Activated T-helper 1 cell treated with anti-CD3 and anti-CD28 coated beads, Interleukin-2, amount 50 U/mL, for 16 hours (primary cell): ENCODE measurements around the gene SYT17.

Experiments
- DNase-seq, 2 donors: peaks; one replicate each; pipeline ENCODE4 v3.0.0-alpha.2; 2020; ENCODE audit warnings: low read depth in 1 of 2, low spot score in 1 of 2

Gene SYT17

DNA sequence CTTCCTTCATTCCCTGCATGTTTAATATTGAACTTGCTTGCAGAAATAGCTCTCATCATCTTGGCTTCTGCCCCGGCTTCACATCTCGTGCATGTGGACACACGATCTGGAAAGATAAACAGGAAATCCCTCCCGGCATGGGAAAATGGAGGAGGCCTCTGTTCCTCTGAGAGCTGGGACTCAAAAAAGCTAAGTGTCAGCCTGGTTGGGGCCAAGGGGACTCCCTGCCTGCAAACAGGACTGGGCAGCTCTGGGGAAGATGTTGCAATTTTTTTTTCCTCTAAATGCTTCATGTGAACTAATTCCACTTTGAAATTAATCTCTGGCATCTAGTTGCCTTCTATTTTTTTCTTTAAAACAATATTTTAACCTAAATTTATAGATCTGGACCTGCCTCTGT is 29.4 kb upstream of the SYT17 start:
- DNase-seq = no peak

DNA sequence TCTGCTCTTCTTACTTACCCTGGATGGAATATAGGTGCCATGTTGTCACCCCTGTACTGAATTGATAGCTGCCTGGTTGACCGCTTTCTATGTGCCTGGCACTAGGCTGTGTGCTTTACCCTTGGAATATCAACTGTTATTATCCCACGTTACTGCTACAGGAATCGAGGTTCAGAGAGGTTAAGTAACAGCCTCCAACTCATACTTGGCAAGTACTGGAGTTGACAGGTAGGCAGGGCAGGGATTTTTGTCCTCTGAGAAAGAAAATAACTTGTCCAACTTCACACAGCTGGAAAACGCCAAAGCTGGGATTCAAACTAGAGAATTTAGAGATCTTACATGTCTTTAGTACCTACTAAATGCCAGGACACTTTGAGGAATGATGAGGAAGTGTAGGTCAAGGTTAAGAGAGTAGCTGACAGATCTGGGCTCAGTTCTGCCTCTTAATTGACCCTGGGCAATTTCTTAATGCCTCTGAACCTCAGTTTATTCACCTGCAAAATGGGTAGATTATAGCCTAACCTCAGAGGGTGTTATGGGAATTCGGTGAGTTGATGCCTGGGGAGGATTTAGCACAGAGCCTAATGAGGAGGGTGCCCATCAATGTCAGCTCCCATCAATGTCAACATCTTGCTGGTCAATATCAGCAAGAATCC is 28.5 kb upstream of the SYT17 start:
- DNase-seq = no peak

DNA sequence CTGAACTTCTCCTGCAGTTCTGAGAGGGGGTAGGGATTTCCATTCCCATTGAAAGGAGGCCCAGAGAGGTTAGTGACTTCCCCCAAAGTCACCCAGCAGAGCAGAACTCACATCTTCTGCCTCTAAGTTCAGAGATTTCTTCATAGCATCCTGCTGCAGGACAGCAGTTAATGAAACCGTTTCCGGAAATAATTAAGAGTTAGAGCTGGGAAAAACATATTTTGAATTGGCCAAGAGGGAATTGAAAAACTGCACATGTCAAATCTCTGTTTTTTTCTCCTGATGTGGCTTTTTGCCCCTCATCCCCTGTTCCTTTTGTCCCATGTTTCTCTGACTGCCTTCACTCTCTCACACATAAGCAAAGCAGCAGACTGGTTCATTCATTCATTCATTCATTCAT is 27.6 kb upstream of the SYT17 start:
- DNase-seq = no peak

DNA sequence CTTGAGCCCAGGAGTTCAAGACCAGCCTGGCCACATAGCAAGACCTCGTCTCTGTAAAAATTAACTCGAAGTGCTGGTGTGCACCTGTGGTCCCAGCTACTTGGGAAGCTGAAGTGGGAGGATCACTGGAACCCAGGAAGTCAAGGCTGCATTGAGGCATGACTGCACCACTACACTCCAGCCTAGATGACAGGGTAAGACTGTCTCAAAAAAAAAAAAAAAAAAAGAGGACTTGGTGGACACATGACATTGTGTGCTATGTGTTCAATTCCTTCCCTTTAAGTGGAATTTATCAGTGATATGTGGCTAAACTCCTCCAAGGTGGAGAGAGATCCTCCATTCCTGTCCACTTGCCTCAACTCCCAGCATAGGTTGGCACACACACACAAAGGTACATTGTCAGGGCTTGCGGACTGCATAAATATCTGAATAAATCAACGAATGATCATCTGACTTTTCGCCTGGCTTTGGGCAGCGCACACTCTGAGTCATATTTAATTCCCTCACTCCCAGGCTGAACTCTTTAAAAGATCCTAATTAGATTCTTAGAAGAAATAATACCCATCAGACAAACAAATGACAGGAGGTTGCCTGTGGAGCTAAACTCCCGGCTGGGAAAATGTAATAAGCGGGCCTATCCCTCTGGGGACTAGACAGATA is 25.0 kb upstream of the SYT17 start:
- DNase-seq = no peak

DNA sequence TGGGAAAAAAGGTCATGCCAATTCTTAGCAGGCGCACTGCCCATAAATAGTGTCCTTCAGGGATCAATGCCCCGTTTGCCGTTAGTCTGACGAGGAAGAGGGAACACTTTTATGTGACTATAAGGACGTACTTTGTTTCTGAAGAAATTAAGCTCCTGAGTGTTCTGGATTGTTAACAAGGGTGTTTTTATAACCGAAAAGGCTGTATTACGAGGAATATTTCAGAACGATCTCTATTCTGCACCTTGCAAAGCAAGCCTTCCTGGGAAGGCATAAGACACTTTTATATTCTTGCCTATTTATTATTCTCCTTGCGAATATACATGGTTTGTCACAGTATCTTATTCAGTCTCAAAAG is 24.5 kb upstream of the SYT17 start:
- no peak for DNase-seq

DNA sequence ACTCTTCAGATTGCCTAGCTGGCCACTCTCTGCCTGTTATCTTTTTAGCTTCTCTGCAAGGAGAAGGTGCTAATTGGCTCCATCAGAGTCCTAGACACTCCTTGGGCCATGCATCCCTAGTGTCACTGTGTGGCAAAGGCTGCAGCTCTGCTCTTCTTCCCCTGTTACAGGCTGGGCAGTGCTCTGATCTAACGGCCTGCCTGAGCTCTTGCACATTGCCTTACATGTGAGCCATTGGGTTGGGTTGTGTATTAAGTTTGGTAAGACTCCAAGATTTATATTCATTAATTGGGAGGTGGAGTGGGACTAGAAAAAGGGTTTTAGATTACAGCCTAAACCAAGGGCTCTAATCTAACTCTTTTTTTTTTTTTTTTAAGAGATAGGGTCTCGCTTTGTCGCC is 23.0 kb upstream of the SYT17 start:
- no peak for DNase-seq

DNA sequence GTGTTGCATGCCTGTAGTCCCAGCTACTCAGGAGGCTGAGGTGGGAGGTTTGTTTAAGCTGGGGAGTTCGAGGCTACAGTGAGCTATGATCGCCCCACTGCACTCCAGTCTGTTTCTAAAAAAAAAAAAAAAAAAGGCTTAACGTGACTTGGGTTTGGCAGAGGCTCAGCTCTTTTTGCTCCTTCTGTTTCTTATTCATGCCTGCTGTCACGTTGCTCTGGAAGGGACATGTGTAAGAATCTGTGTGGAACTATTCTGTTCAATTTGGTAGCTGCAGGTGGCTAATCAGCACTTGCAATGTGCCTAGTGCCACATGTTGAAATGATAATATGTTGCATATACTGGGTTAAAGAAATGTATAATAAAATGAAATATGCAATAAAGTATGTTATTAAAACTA is 20.9 kb upstream of the SYT17 start:
- no peak for DNase-seq

DNA sequence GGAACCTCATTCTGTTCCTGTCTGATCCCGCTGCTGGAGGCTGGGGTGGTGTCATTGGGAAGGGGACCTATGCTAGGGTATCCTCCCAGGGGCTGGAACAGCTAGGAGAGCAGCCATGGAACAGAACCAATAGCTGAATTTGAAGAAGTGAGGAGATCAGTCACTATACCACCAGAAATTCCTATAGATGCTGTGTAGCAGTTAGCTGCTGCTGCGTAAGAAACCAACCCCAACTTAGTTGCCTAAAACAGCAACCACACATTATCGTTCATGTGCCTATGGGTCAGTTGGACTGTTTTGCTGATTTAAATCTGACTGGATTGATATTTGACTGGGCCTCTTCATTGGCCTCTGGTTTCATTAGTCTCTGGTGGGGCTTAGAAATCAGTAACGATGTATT is 20.4 kb upstream of the SYT17 start:
- no peak for DNase-seq

DNA sequence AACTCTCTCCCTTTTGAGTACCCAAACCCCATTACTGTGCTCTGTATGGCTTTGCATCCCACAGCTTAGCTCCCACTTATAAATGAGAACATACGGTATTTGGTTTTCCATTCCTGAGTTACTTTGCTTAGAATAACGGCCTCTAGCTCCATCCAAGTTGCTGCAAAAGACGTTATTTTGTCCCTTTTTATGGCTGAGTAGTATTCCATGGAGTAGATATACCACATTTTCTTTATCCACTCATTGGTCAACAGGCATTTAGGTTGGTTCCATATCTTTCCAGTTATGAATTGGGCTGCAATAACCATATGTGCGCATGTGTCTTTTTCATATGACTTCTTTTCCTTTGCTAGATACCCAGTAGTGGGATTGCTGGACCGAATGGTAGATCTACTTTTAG is 19.9 kb upstream of the SYT17 start:
- DNase-seq = no peak

DNA sequence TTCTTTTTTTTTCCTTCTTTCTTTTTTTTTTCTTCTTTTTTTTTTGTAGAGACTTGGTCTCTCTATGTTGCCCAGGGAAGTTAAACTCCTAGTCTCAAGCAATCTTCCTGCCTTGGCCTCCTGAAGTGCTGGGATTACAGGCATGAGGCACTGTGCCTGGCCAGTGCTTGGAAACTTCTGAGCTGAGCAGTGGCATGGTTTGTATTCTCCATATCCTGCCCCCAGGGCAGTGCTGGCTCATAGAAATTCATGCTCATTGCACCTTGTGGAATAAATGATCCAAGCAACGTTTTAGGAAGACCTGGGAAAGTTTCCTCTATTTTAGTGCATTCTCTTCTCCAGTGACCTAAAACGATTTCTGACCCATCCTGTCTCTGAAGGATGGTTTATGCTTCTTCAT is 16.7 kb upstream of the SYT17 start:
- no peak for DNase-seq

DNA sequence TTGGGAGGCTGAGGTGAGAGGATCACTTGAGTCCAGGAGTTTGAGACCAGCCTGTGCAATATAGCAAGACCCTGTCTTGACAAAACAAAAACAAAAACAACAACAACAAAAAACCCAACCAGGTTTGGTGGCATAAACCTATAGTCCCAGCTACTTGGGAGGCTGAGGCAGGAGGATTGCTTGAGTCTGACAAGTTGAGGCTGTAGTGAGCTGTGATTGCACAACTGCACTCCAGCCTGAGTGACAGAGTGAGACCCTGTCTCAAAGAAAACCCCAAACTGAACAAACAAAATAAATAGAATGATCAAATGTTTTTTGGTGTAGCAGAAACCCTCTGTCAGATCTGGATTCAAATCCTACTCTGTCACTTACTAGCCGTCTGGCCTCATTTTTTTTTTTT is 16.0 kb upstream of the SYT17 start:
- no peak for DNase-seq

DNA sequence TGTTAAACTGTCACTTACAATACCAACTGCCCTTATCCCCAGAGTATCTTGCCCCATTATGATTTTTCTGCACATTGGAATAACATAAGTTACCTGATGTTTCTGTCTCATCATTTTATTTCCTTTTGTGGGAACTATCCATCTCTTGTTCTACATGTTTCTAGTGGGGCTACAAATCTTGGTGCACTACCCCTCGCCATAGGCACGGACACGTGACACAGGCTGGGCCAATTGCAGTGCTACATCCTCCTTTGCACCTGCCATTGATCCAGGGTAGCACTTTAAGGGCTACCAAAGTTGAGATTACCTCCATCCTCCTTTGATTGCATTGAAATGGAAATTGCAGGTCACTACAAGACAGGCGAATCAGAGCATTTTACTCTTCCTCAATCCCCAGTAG is 14.2 kb upstream of the SYT17 start:
- DNase-seq = no peak

DNA sequence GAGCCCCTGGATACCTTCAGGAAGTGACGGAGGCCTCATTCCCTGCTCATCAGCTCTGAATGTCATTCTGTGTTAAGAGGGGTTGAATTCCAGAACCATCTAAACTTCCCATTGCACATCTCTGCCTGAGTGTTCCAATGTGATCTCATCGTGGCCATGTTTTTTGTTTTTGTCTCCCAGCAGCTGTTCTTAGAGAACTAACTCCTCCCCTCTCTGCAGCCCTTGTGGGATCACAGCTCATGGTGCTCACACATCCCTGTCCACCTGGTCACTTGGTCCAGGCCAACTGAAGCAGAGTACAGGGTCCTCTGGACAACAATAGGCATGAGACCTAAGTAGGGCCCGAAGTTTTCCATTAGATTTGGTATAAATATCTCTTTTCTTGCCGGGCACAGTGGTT is 6.0 kb upstream of the SYT17 start:
- DNase-seq = no peak

DNA sequence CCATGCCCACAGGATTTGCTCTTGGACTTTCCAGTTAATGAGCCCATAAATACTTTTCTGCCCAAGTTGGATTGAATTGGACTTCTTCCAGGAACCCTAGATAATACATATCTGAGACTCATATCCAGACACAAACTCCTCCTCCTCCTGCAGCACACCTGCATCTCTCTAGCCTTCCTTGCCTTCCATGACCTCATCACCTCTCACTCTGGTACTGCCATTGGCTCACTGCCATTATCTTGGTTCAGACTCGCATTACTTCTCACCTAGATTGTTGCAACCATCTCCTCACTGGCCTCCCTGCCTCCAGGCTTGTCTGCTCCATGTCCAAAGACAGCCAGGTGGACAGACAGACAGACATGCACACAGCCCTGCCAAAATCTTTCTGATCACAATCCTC is 4.8 kb upstream of the SYT17 start:
- no peak for DNase-seq

DNA sequence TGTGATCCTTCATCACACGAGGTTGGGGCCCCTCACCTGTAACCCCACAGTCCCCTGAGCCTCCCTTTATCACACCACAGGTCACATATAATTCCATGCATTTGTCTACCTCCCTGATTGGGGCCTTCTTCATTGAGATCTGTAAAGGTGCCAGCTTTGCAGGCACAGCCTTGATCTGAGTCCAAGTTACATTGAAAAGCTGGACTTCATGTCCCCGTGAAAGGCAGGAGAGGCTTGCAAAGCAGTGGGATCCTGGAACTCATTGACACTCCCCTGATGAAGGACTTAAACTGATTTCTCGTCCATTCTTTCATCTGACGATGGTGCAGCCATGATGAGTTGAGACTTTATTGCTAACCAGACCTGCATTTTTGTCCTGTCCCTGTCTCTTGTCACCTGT is 3.8 kb upstream of the SYT17 start:
- no peak for DNase-seq

DNA sequence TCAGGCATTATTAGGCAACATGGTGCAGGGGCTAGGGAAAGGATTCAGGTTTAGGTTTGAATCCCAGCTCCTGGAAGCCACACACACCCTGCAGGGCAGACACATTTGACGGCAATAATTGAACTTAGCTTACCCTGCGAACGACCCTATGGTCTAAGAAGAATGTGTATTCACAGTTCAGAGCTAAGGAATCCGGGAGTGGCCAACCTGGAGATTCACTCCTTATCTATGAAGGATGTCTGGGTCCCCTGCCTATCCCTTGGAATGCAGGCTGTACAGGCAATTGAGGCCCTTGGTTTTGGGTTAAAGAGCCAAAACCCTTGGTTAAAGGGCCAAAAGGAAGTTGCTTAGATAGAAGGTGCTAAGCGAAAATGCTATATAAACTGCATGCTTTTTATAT is 2.9 kb upstream of the SYT17 start:
- no peak for DNase-seq

DNA sequence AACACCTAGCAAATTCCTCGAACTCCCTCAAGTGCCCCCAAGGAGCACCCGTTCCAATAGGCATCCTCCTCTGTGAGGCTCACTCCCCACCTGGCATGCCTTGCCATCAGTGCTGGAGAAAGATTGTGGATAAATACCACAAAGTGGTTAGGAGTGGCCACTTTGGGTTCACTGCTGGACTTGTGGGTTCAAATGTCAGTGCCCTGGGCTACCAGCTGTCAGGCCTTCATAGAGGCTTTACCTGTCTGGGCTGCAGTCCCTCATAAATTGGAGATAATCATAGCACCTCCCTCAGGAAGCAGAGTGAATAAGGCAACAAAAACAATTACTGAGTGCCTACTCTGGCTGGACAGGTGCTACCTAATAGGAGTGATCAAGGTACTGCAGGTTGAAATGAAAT is 1.5 kb upstream of the SYT17 start:
- no peak for DNase-seq

DNA sequence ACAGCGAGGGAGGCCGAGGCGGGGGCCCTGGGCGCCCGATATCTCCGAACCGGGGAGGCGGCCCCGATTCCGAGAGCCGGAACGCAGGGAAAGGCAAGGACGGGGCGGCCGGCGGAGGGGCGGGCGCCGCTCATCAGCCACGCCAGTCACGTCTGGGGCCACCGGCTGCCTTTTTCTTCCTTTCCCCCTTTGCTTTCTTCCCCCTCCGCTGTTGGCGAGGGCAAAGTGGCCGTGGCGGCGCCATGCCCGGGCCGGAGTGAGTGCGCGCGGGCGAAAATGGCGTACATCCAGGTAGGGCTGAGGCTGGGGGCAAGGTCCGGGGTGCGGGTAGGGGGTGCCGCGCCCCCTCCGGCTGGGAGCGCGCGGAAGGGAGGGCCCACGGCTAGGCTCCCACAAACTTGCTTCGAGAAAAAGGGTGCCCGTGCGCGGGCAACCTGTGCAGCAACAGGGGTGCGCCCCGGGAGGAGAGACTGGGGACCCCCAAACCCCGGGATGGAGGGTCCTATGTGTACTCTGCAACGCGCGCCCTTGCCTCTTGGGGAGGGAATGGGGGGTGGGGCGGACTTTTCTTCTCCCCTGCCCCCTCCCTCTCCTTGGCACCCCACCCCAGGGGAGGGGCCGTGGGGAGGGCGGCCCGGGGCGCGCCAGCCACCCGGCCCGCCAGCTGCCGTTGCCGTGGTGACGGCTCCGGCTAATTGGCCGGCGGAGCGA is 486 bp downstream of the SYT17 start:
- no peak for DNase-seq

DNA sequence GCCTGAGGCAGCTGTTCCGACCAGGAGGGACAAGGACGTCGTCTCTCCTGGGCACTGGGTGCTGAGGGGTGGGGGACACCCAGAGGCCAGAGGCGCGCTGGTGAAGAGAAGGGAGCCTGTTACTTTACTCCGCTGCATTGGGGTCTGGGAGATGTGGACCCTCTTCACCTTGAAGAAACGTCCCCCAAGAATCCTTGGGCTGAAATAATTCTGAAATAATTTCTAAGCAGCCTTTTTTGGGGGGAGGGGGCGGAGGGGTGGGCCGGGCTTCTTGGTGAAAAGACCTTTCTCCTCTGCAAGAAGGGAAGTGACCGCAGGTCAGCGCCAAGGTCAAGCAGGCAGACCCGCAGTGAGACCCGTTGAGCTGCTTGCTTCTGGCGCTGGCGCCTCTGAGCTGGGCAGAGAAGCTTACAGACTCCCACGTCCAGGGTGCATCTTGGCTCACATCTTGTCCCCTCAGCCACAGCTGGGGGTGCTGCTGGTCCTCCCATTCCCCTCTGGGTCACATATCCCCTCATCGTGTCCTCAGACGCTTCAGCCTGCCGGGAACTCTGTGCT is 1.1 kb downstream of the SYT17 start:
- DNase-seq = no peak

DNA sequence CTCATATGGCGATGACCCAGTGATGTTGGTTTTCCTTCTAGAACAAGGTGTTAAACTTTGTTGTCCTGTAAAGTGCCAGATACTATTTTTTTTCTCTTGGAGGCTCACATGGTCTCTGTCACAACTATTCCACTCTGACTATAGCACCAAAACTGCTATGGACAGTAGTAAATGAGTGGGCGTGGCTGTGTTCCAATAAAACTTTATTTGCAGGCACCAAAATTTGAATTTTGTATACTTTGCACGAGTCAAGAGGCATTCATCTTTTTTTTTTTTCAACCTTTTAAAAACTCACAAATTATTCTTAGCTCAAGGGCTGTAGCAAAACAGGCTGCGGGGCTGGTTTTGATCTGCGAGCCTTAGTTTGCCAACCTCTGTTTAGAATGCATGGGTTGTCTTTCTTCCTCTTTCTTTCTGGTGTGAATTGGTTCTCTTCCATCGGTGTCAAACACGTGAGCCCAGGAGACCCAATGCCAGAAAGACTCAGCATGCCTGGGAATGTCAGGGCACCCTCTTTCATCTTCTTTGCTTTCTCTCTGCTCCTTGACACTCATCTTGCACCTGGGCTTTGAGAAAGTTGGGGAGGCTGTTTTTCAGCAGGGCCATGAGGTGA is 2.1 kb downstream of the SYT17 start:
- no peak for DNase-seq

DNA sequence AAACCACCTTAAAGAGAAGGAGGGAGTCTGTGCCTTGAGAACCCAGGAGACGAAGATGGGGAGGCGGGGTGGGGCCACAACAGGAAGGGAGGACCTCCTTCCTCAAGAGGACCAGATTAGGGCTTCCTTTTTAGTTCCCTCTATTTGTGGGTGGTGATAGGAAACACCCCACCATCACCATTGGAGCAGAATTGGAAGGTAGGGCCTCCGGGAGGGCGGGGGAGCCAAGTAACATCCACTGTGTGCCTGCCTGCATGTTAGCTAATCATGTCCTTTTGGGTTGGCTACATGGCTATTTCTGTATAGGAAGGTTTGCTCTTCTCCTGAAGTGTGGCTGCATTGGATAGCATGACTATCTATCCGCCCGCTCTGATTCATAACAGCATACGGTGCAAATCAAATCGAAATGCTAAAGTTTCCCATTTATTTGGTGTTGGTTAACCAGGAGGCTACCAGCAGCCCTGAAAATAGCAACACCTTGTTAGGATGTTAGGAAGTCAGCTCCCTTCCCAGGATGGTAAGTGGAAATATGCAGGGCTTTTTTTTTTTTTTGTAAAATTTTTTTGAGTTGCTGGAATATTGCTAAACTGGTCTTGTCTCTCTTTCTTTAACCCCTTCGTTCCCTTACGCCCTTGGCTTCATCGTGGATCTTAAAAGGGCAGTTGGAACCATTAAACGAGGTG is 4.2 kb downstream of the SYT17 start:
- no peak for DNase-seq

DNA sequence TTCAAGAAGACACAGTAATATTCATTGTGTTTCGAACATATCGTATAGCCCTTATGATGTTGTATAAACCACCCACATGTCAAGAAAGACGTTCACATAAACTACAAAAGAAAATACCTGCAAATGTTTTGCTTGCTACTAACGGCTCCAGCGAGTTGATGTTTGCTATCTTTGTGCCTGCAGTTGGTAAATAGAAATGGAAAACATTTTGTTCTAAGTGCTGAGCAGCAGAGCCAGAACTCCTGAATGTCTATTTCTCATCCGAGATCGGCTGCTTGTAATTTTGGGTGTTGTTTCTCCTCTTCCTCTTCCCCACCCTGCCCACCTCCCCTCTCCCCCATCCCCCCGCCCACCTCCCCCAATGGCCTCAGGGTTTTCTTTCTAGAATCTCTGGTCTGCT is 5.0 kb downstream of the SYT17 start:
- no peak for DNase-seq
